ENCODE data around the gene SLC8A1.

Gene SLC8A1

GRCh38 chr2:40348038-40348437, 103.9 kb downstream of the SLC8A1 start:
- DNase-seq = no peak

- no peak for DNase-seq
Observed at GRCh38 chr2:40346535-40347354, 105.1 kb downstream of the SLC8A1 start.

GRCh38 chr2:40344364-40344763, 107.5 kb downstream of the SLC8A1 start:
- no peak for DNase-seq

GRCh38 chr2:40343902-40344301, 108.0 kb downstream of the SLC8A1 start:
- no peak for DNase-seq

- no peak for DNase-seq
Observed at GRCh38 chr2:40341198-40341597, 110.7 kb downstream of the SLC8A1 start.

- DNase-seq = no peak
Observed at GRCh38 chr2:40339026-40339425, 112.9 kb downstream of the SLC8A1 start.

- no peak for DNase-seq
Observed at GRCh38 chr2:40332191-40332826, 119.6 kb downstream of the SLC8A1 start.

- no peak for DNase-seq
Observed at GRCh38 chr2:40330096-40330495, 121.8 kb downstream of the SLC8A1 start.

- no peak for DNase-seq
Observed at GRCh38 chr2:40329739-40330030, 122.2 kb downstream of the SLC8A1 start.

GRCh38 chr2:40325116-40325515, 126.8 kb downstream of the SLC8A1 start:
- DNase-seq = no peak

- no peak for DNase-seq
Observed at GRCh38 chr2:40324656-40325055, 127.2 kb downstream of the SLC8A1 start.

GRCh38 chr2:40321822-40322221, 130.1 kb downstream of the SLC8A1 start:
- DNase-seq = no peak

- no peak for DNase-seq
Observed at GRCh38 chr2:40321016-40321623, 130.8 kb downstream of the SLC8A1 start.

- no peak for DNase-seq
Observed at GRCh38 chr2:40318921-40319320, 133.0 kb downstream of the SLC8A1 start.

GRCh38 chr2:40317761-40318160, 134.1 kb downstream of the SLC8A1 start:
- DNase-seq = no peak

GRCh38 chr2:40317046-40317445, 134.8 kb downstream of the SLC8A1 start:
- DNase-seq = no peak

- DNase-seq = no peak
Observed at GRCh38 chr2:40316620-40317019, 135.3 kb downstream of the SLC8A1 start.

- DNase-seq = no peak
Observed at GRCh38 chr2:40315683-40316082, 136.2 kb downstream of the SLC8A1 start.

- no peak for DNase-seq
Observed at GRCh38 chr2:40311026-40311425, 140.9 kb downstream of the SLC8A1 start.

- DNase-seq = no peak
Observed at GRCh38 chr2:40310303-40310702, 141.6 kb downstream of the SLC8A1 start.

- DNase-seq = no peak
Observed at GRCh38 chr2:40304340-40304739, 147.6 kb downstream of the SLC8A1 start.

GRCh38 chr2:40303746-40304145, 148.1 kb downstream of the SLC8A1 start:
- no peak for DNase-seq

GRCh38 chr2:40302751-40303325, 149.1 kb downstream of the SLC8A1 start:
- DNase-seq = no peak

- no peak for DNase-seq
Observed at GRCh38 chr2:40300391-40300790, 151.5 kb downstream of the SLC8A1 start.

All from NCI-H524 treated with DMSO at 0.1 percent for 48 hours (cell line).